ENCODE results near the gene ITGA5.

ITGA5 gene

DNA sequence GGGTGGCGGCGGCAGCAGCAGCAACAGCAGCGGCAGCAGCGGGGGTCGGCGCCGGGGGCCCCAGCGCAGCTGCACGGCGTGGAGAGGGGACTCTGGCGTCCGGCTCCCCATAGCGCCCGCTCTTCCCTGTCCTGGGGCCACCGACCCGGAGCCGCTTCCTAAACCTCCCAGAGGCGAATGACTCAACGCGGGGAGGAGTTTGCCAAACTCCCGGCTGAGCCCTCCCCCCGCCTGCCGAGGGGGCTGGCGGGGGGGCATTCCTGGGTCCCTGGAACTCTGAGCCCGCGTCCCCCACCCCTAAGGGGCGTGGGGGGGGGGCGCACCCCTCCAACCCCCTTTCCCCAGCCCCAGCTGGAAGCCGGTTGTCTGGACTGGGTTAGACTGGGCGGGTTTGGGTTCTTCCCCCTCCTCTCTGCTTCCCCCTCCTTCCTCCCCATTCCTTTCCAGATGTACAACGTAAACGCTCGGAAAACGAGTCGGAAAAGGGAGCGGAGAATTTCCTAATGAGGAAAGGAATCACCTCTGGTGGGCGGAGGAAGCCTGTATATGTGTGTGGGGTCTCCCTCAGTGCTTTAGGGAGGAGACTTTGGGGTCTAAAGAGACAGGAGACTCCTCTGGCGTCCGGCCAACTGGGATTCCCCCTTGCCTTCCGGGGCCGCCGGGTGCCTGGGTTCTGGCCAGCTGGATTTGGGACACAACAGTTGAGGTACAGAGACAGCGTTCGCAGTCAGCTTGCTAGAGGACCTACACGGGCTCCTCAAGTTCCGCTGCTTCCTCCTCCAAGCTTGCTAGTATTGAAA, at the start of gene ITGA5:
Gene ITGA5, minus strand, starts transcription at position 179 of the 800 bp plus-strand sequence. Its CDS starts 68 bp downstream, at position 111.
- DNase-seq (ENCODE audit: low spot score): peak; percentile 79

DNA sequence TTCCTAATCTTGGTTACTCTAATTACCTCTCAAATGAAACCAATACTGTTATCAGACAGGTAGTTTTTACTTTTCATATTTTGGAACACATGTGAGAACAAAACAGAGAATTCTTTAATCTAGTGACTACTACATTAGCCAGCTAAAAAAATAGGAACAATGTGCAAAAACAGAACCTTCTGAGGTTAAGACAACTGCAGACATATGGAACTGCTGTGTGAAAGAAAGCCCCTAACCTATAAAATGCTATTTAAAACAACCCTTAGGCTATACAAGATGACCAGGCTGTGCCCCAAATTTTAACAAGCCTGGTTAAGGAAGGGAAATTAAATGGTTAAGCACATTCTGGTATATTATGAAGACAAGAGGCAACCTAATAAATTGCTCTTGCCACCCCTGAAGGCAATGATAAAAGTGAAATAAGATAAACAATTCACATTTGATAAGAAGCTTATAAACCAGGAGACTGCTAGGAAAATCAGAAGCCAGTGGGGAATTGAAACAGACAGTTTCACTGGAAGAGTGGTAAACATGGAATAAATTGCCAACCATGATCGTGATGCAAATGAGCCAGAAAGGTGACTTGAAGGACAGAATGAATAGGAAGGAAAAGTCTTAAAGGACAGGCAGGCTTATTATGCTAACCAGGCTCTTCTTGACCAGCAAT, 46.9 kb upstream of the ITGA5 start:
- DNase-seq (ENCODE audit: low spot score): no peak

DNA sequence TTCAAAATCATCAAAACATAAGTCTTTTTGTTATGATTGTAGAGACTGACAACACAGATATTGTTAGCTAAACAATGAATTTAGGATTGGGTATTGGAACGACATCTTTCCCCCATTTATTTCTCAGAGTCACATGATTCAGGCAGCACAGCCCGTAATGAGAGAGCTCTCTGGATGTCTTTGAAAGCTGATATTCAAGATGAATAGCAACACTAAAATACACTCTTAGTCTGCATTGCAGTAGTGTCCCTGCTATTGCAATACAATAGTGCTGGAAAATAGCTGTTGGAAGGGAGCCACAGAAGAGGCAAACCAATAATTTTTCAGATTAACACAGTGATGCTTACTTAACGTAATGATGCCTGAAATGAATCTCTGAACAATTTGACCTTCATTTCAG, 44.4 kb upstream of the ITGA5 start:
- no peak for DNase-seq (ENCODE audit: low spot score)

- DNase-seq (ENCODE audit: low spot score): peak; percentile 62
Observed at GRCh38 chr12:54463034-54463433, 44.0 kb upstream of the ITGA5 start.

DNA sequence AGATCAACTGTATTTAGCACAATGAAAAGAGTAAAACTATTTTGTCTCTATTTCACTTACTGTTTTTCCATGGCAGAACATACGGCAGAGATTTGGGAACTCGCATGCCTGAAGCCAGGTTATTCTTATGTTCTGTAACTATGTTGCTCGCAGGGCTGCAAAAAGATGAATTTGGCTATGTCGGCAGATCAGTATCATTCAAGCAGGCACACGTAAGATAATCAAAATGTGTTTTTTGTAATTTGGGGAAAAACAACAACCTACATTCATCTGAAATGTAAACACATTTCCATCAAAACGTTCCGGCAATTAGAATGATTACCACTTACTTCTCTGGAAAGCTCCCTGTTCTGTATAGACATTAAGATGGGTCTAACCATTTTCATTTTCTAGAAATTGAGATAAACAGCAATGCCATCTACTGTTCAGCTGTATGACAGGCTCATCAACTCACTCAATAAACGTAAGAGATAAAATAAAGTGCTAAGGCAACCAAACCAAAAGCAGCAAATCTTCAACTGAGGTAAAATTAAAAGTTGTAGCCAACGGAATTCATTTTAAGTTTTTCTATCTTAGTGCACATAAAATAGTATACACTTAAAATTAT, 41.4 kb upstream of the ITGA5 start:
- DNase-seq (ENCODE audit: low spot score): peak; percentile 18

DNA sequence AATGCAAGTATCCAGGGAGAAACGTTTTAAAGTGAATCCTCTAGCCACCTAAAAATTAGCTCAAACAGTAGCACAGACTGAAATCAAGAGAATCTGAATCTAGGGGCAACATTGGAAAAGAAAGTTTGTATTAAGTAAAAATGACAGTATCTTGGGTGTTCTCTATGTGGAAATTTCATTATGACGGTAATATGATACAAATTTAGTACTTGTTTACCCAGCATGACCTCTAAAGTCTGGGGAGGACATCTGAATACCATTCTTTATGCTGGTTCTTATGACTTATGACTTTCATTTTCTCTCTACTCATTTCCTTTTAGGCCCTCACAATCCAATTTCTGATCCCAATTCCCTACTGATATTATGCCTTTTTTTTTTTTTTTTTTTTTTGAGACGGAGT, 40.3 kb upstream of the ITGA5 start:
- no peak for DNase-seq (ENCODE audit: low spot score)

DNA sequence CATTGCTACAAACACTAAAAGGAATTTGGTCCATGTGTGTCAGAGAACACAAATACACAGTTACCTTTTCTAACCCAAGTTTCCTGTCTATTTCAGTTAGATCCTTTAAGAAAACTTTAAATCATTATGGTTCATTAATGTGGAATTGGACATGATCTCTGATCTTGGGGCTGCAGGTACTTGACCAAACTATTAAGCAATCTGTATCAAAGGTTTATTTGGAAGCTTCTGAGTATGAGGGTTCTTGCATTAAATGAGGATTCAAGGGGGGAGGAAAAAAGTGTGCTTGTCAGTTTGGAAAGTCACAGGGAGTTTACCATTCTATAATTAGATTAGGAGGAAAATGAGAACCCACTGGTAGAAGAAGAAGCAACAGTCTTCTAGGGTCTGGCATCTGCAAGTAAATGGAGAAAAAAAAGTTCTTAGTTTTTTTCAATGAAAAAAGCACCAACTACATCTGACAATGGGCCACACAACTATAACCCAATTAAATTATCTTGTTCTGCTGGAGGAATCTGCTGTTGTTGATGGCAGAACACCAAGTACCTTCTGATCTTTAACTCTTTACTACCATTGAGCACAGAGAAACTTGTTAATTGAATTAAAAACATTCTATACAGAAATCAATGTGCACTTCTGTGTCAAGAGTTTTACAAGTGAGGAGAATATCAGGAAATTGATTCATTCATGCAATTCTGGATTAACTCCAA, 36.8 kb upstream of the ITGA5 start:
- no peak for DNase-seq (ENCODE audit: low spot score)

DNA sequence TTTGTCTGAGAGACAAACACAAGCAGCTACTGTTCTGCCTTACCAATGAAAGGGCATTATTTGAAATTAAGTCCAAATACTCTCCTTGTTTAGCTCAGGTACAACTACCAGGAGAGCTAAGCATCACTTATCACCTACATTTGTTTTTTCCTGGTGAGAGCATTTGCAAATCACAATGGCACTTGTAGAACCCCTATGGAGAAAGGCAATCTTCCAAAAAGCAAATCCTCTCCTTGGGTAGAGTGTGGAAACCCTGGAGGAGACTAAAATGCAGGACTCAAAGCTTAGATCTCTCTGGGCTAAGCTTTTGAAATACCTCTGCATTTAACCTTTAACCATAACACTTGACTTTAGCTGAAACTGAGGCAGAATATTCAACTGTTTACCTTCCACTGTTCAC, 33.6 kb upstream of the ITGA5 start:
- DNase-seq (ENCODE audit: low spot score): no peak

DNA sequence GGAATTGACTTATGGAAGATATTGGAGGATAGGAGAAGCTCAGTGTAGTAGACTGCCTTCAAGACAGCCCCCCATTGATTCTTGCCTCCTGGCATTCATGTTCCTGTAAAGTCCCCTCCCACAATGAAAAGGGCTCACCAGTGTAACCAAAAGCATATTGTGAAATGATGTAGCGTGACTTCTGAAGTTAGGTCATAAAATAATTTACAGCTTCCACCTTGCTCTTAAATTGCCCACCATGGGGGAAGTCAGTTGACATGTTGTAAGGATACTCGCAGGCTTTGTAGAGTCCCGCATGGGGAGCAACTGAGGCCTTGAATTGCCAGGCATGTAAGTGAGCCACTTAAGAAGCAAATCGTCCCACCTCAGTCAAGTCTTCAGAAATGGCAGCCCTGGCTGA, 29.3 kb upstream of the ITGA5 start:
- DNase-seq (ENCODE audit: low spot score): no peak

- DNase-seq (ENCODE audit: low spot score): no peak
Observed at GRCh38 chr12:54447917-54448316, 28.9 kb upstream of the ITGA5 start.

DNA sequence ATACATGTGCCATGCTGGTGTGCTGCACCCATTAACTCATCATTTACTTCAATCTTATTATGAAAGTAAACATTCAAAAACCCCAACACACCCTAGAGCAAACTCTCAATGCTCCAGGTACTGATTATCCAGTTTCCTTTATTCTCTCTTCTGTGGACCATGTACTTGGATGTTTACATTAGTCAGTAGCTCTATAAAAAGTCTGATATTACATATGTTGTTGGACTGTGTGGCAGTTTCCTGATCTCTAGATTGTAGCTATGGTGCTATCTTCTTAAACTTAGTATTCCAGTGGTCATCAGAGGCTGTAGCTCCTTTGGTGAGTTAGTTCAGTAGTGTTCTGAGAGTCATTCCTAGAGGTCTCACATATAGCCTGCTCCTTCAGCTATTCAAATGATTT, 25.1 kb upstream of the ITGA5 start:
- no peak for DNase-seq (ENCODE audit: low spot score)

- DNase-seq (ENCODE audit: low spot score): no peak
Observed at GRCh38 chr12:54443446-54443845, 24.4 kb upstream of the ITGA5 start.

GRCh38 chr12:54442961-54443360, 23.9 kb upstream of the ITGA5 start:
- DNase-seq (ENCODE audit: low spot score): no peak

DNA sequence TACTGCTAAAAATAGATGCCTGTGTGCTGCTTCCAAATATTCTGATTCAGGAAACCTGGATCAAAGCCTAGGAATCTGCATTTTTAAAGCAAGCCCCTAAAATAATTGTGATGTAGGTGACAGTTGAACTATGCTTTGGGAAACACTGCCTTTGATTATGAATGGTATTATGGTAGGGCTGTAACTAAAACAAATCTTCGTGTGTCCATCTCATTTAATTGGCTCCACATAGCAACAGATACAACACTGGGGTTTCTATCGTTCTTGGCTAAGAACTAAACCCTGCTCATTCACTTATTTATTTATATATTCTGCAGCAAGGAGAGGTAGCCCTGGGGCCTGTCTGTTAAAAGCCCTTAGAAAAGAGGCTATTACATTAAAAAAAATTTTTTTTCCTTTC, 23.0 kb upstream of the ITGA5 start:
- no peak for DNase-seq (ENCODE audit: low spot score)

GRCh38 chr12:54439521-54440255, 20.6 kb upstream of the ITGA5 start:
- peak; percentile 84 for DNase-seq (ENCODE audit: low spot score)

DNA sequence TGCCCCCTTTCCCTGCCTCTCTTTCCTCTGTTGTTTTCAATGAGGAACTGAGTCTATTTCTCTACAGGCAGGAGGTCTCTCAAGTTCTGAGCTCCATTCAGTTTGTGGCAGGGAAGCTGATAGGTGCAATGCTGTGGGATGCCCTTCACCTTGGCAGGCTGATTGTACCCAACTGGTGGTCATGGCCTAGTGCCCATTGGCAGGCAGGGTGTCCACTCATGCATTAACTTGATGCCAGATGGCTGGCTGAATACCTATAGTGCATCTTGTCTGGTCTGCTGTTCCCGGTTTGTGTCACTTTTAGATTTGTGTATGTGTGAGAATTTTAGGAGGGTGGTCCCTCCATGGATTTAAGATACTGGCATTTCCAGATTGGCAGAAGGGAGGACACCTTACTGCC, 20.0 kb upstream of the ITGA5 start:
- no peak for DNase-seq (ENCODE audit: low spot score)

DNA sequence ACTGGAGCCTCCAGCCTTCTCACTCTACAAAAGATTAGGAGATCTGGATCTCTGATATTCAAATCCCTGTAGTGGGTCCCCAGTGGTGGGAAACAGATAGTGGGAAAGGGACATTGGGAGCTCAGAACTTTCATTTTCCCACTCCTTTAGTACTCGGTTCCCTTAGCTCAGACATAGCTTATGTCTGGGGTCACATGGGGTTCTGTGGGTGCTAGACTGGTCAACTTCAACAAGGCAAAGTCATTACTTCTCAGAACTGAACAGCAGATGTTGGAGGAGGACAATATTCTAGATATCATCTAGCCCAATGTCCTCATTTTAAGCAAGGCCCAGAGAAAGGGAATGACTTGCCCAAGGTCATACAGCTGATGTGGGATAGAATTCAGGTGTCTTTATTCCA, 19.5 kb upstream of the ITGA5 start:
- no peak for DNase-seq (ENCODE audit: low spot score)

- DNase-seq (ENCODE audit: low spot score): no peak
Observed at GRCh38 chr12:54437697-54438096, 18.6 kb upstream of the ITGA5 start.

- DNase-seq (ENCODE audit: low spot score): no peak
Observed at GRCh38 chr12:54437243-54437642, 18.2 kb upstream of the ITGA5 start.

- DNase-seq (ENCODE audit: low spot score): no peak
Observed at GRCh38 chr12:54432815-54433164, 13.7 kb upstream of the ITGA5 start.

GRCh38 chr12:54431911-54432814, 13.1 kb upstream of the ITGA5 start:
- no peak for DNase-seq (ENCODE audit: low spot score)
